Nephron progenitor cell (in vitro differentiated cells): ENCODE measurements around the gene SMIM11.
A peak's percentile ranks its signal among the peaks of the same experiment; 100 is the strongest.

Experiments used
- DNase-seq: peaks from one replicate; pipeline ENCODE4 v3.0.0; 2021
- H3K27ac Mint-ChIP-seq: 2 replicates; pipeline ENCODE4 v1.8.0; 2021; ENCODE audit warnings: mild to moderate bottlenecking, moderate library complexity, mixed read lengths
- H3K27me3 Mint-ChIP-seq: 2 replicates; pipeline ENCODE4 v1.8.0; 2021; ENCODE audit warnings: mild to moderate bottlenecking, low read depth, mixed read lengths; ENCODE audit not compliant: poor library complexity
- H3K36me3 Mint-ChIP-seq: 2 replicates; pipeline ENCODE4 v1.8.0; 2021; ENCODE audit warnings: low read depth, mixed read lengths
- H3K4me1 Mint-ChIP-seq: 2 replicates; pipeline ENCODE4 v1.8.0; 2021; ENCODE audit warnings: mixed read lengths
- H3K4me3 Mint-ChIP-seq: 2 replicates; pipeline ENCODE4 v1.8.0; 2021; ENCODE audit warnings: mild to moderate bottlenecking, moderate library complexity, mixed read lengths
- H3K9me3 Mint-ChIP-seq: 2 replicates; pipeline ENCODE4 v1.8.0; 2021; ENCODE audit warnings: mild to moderate bottlenecking, moderate library complexity, mixed read lengths
- CTCF ChIP-seq: fragments of 200-600 bp; sonication (generic); IDR thresholded peaks from 2 replicates; pipeline ENCODE4 v1.5.0; 2021; ENCODE audit warnings: antibody characterized with exemption

SMIM11 gene

GRCh38 chr21:34348890-34349519 is 26.3 kb upstream of the SMIM11 start:
- Mint-ChIP-seq H3K4me1 (peaks cover 39% of the 10 kb centered on the region), H3K9me3 (peaks cover 4% of the 10 kb centered on the region), H3K36me3 (no peaks in the 10 kb centered on the region), H3K27me3 (peaks cover 9% of the 10 kb centered on the region), H3K4me3 (no peak overlapping the region), H3K27ac (no peak overlapping the region)
- no peak for TF ChIP-seq CTCF
- DNase-seq = no peak

- Mint-ChIP-seq H3K9me3 (peaks cover 7% of the 10 kb centered on the region), H3K4me1 (peaks cover 11% of the 10 kb centered on the region), H3K27me3 (peaks cover 17% of the 10 kb centered on the region), H3K4me3 (no peak overlapping the region), H3K36me3 (peaks cover 3% of the 10 kb centered on the region), H3K27ac (no peak overlapping the region)
- TF ChIP-seq CTCF = peak; percentile 65
- DNase-seq = peak; percentile 37
These were observed 23.5 kb upstream of the SMIM11 start for GRCh38 chr21:34351786-34352241.

- H3K4me1 Mint-ChIP-seq = peaks cover 4% of the 10 kb centered on the region
- peaks cover 3% of the 10 kb centered on the region for H3K36me3 Mint-ChIP-seq
- no peak overlapping the region for H3K4me3 Mint-ChIP-seq
- no peak overlapping the region for H3K27ac Mint-ChIP-seq
- no peak for TF ChIP-seq CTCF
- H3K9me3 Mint-ChIP-seq = peaks cover 14% of the 10 kb centered on the region
- H3K27me3 Mint-ChIP-seq = peaks cover 17% of the 10 kb centered on the region
- DNase-seq = no peak
These were observed 22.8 kb upstream of the SMIM11 start for GRCh38 chr21:34352556-34352955.

- no peak for DNase-seq
- Mint-ChIP-seq H3K27ac (no peak overlapping the region), H3K36me3 (peaks cover 3% of the 10 kb centered on the region), H3K27me3 (peaks cover 17% of the 10 kb centered on the region), H3K9me3 (peaks cover 14% of the 10 kb centered on the region), H3K4me3 (no peak overlapping the region), H3K4me1 (no peaks in the 10 kb centered on the region)
- no peak for TF ChIP-seq CTCF
These were observed 22.1 kb upstream of the SMIM11 start for GRCh38 chr21:34353182-34353581.

GRCh38 chr21:34354836-34355235 is 20.5 kb upstream of the SMIM11 start:
- Mint-ChIP-seq H3K27me3 (peaks cover 17% of the 10 kb centered on the region), H3K4me1 (no peaks in the 10 kb centered on the region), H3K9me3 (peaks cover 31% of the 10 kb centered on the region), H3K36me3 (peaks cover 9% of the 10 kb centered on the region), H3K4me3 (no peak overlapping the region), H3K27ac (no peak overlapping the region)
- no peak for DNase-seq
- no peak for TF ChIP-seq CTCF

GRCh38 chr21:34355570-34355969 is 19.7 kb upstream of the SMIM11 start:
- peaks cover 9% of the 10 kb centered on the region for H3K36me3 Mint-ChIP-seq
- peaks cover 17% of the 10 kb centered on the region for H3K27me3 Mint-ChIP-seq
- no peak overlapping the region for H3K27ac Mint-ChIP-seq
- peaks cover 31% of the 10 kb centered on the region for H3K9me3 Mint-ChIP-seq
- no peak for DNase-seq
- TF ChIP-seq CTCF = no peak
- H3K4me1 Mint-ChIP-seq = no peaks in the 10 kb centered on the region
- H3K4me3 Mint-ChIP-seq = no peak overlapping the region
